GM15510 (cell line): Measurements from ENCODE around the gene IGIP.

Source experiments
- POLR2A ChIP-seq: IDR thresholded peaks from 3 replicates; pipeline ENCODE4 v1.6.1; 2011; ENCODE audit warnings: borderline replicate concordance; ENCODE audit not compliant: insufficient read length; ENCODE audit errors: extremely low read depth

Gene IGIP

DNA sequence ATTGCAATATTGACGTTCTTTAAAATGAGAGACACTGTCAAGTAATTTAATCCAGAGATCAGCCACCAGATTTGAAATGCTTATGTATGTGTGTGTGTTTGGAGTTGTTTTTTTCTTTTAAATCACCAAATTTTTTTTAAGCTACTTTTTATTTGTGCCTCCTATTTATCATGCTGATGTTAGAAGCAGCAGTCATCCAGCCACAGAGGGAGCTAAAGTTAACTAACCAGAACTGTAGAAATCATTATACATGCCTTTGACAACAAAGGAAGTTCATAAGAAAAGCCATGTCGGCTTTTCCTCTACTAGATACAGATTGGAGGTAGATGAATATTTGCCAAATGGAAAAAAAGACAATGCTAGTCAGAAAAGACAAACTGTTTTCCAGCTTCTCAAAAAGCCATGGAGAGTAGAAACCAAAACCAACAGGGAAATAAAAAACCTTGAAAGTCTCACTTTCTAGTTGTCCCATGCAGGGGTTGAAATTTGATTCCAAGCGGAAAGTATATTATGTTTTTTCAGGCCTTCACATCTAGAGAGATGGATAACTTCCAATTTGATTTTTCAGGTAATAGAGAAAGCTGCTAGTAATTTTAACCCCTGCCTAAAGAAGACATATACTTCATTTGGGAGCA lies 7.3 kb upstream of the IGIP start:
- no peak for TF ChIP-seq POLR2A

DNA sequence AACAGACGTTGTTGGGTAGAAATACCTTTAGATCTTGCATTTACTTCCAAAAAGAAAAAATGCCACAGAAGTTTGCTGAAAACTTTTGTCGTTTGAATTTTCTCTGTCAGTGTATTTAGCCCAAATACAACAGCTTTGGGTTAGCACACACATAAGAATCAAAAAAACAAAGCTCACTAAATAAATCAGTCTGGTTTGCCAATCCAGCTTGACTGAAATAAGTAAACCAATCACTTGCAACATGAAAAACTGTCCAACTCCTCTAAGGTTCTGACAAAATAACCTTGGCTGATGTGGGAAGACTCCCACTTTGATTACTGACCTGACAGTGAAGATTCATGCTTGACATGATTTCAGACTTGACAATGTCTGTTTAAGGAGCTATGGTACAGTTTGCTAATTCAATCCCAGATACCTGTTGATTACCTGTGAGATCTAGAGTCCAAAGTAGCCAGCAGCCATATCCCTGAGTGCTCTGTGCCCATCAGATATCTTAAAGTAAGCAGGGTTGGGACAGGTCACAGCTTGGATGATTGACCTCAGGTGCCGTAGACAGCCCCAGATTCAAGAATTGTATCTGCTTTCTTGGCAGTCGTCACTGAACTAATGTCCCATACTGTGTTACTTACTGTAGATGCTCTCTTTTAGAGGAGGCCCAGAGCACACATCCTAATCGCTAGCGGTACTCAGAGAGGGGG lies 727 bp downstream of the IGIP start:
- TF ChIP-seq POLR2A, result no peak

DNA sequence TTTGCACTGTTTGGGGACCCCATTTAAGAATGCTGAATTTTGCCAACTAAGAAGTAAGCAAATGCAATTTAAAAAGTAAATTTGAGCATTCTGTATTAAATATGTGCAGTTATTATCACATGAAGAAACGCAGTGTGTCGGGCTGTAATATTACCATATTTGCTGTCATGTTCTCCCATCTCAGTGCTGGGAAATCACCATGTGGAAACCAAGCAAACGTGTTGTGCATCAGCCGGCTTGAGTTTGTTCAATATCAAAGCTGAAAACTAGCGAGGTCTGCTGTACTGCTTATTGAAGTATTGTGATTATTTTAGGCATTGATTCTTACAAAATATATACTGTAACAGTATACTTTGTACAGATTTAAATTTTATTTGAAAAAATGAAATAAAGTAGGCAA lies 2.6 kb downstream of the IGIP start:
- no peak for TF ChIP-seq POLR2A

DNA sequence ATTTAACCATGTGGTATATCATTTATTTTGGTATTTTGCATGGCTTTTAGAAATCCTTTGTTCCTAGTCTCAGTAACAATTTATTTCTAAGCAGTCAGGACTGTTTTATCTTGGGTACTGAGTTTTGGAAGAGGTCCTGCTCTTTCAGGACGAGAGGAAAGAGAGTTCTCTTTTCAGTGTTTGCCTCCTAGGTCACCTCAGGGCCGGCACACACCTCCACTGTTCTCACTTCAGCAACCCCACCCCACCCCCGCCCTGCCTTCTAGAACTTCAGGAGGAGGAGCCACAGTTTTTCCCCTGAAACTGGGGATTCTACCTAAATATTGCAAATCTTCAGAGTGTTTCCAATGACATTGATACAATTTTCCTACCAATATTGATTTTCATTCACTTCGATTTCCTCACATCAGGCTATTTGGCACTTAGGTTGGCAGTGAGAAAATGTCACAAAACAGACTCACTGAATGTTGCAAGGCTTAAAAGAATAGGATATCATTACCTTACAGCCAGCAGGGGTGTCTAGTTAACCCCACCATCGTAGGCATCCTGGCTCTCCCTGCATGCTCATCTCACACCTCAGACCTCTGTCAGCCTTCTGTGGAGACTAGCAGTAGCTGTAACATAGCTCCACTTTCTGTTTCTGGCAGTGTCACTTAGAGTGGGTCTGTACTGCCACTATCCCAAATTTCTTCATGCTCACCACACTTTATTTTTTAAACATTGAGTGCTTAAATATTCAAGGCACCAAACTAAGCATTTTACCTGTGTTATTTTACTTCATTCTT lies 5.4 kb downstream of the IGIP start:
- TF ChIP-seq POLR2A, result no peak

DNA sequence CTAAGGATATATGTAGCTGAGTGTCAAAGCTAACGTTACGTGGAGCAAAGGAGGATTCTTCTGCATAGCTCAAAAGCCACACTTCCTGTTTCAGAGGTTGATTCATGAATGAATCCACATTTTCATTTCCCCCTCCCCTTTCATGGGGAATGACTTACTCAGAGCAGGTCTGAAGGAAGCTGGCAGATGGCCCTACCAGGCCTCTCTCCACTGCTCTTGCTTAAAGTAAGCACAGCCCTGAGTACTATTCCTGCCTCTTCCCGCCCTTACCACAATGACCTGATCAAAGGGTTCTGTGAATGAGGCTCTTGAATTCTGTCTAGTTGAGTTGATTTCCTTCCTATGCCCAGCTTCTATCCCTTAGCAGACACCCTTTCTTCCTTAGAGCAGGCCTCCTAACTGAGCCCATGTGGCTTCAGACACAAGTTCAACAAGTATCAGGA lies 6.3 kb downstream of the IGIP start:
- no peak for TF ChIP-seq POLR2A

DNA sequence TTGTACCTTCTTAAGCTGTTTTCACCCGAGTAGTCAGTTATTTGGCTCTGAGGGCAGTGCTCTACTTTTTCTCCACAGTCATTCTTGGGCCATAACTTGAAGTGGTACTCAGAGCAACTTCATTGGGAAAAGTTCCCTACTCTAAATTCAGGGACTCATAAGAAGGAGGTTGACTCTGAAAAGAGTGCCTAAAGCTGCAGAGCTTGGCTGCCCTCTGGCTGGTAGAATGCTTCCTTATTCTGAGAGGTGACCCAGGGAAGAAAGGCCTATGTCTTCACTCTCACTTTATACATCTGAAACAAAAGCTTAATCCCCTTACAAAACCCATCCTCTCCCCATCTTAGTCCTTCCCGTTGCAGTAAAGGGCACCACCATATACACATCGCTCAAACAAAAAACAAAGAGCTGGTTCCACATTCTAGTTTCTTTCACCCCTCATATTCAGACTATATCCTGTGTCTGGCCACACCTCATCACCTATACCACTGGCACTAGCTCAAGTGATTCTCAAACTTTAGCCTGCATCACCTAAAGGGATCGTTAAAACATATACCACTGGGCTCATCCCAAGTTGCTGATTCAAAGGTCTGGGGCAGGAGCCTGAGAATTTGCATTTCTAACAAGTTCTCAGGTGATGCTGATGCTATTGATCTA lies 7.9 kb downstream of the IGIP start:
- TF ChIP-seq POLR2A, result no peak

DNA sequence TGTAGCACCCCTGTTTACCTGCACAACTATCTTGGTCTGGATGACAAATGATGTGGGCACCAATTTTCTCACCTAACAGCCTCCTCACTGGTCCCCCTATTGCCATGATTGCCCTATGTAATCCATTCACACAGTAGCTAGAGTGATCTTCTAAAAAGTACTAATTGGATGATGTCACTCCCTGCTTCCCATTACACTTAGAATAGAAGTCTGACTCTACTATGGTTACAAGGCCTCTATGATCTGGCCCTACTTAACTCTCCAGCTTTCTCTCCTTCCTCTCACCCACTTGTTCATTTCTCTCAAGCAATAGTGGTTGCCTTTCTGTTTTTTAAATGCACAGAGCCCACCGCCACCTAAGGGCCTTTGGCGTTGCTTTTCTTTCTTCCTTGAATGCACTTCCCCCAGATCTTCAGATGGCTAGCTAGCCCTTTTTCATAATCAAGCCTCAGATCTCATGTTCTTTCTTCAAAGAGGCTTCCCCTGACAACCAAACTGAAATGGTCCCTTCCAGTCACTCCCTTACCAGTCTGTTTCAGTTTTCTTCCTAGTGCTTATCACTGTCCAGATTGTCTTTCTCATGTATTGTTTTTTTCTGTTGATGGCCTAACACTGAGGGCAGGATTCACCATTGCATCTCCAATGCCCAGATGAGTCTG lies 8.7 kb downstream of the IGIP start:
- TF ChIP-seq POLR2A, result no peak

DNA sequence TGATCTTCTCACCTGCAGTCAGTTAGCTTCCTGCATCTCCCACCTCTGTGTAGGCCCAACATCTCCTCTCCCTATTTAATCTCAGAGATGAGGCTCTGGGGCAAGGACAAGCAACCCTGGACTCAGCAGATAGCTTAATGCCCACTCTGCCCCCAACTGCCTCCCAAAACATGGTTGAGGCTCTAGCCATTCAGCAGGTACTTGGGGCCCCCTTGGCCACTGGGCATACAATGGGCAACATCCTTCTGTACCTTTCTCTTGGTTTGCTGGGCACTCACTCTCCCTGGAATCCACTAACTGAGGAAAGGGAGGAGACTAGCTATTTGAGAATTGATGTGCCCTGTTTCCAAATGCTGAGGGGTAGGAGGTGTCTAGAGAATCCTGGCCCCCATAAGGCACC lies 9.4 kb downstream of the IGIP start:
- TF ChIP-seq POLR2A, result no peak

DNA sequence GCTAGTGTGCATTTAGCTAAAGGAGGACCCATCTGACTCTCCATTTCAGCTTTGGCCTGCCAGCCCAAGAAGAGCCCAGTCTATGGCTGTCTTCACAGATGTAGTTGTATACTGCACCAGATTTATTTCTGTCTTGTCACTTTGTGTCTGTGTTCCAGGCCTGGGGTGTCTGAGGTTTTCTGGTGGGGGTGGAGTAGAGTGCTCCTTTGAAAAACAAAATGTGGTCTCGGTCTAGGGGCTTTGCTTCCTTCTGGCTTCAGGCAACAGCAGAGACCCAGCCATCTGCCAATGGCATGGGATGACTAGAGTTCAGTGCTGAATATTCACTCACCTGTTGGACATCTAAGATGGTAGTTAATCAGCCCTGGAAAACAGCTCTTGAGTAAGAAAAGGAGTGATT lies 10.9 kb downstream of the IGIP start:
- no peak for TF ChIP-seq POLR2A

DNA sequence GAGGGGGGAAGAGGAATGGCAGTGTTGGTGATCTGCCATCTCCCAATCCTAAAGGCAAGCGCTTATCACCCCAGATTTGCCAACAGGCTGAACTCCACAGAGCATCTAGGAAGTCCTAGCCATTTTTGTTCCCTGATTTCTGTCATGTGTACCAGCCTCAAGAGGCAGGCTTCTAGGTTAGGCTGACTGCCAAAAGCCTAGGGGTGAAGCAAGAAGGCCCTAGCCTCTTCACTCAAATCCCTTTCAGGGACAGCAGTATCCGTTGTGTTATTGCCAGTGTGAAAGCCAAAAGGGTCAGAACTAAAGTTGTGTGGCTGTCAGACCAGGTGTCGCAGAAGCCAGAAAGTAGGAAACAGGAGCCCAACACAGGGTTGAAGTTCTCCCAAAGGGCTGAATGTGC lies 14.7 kb downstream of the IGIP start:
- TF ChIP-seq POLR2A, result no peak

DNA sequence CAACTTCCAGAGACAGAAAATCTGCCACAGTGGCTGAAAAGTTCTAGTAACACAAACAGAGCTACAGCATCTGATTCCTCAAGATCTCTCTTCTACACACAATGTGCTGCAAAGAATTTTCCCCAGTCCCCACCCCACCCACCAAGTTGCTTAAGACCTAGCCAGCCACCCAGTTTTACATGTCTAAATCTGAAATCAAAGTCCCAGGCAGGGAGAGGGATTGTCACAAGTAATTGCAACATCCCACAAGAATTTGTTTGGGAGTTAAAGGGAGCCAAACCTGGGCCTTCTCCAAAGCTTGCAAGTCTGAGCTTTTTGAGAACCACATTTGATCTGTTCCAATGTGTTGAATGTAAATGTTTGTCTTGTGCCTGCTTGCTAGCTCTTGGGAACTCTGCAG lies 15.5 kb downstream of the IGIP start:
- no peak for TF ChIP-seq POLR2A

DNA sequence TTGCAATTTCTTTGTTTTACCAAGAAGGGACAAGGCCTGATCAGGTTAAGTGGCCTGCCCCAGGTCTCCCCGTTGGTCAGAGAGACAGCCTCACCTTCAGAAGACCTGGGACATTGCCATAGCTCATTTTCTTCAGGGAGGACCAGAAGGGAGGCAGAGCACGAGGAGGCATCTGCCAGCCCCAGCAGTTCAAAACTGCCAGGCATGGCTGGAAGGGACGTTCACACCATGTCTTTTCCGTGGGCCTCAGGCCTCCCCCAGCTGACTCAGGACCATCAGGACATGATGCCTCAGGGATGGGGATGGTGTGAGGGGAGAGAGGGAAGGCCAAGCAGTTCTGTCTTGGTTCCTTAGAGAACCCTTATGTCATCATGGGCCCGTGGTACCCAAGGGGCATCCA lies 16.5 kb downstream of the IGIP start:
- no peak for TF ChIP-seq POLR2A

DNA sequence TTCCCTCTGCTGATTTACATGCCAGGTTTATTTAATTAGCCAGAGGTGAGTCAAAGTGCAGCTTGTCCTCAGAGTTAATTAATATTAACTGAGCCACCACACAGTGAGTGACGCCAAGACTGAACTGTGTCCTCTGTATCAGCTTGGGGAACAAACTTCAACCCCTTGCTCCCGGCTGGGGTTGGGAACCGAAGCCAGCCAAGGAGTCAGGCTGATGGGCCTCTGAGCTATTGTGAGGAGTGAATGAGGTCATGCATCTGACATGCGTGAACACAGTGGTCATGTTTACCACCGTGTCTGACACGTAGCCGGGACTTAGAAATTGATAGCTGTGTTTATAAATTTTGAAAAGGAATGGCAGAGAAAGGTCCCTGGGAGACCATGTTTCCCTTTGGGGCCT lies 17.1 kb downstream of the IGIP start:
- no peak for TF ChIP-seq POLR2A

DNA sequence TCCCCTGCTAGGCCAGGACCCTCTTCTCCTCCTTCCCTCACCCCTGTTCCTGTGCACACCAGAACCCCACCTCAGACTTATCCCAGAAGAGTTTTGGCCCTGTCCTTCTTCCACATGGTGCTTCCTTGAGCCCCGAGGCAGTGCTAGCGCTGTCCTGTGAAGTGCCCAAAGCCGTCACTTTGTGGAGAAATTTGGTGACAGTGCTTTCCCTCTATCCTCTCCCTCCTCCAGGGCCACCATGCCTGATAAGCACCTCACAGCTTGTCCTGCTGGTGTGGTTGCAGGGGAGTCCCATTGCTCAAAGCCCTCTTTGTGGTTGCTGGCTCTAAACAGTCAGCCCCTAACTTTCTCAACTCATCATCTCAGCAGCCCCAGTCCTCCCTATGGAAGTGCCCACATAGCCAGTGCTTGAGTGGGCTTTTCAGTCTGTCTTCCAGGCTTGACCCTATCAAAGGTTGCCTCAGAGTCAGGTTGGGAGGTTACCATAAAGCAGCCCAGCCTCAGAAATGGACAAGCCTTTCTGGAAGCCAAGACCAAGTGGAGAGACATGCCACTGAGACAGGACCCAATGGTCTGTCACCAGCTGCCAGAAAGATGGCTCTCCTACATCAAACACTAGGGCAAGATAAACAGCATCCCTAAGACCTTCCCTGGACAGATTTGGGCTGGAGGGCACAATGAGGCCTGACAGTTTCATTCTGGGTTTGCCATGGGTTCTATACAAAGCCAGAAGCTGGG lies 18.0 kb downstream of the IGIP start:
- TF ChIP-seq POLR2A, result no peak
